Gastrocnemius medialis (tissue), 4 donors: ENCODE results near the gene TAS2R42. TPM values are rescaled to one million over a fixed set of nuclear protein-coding genes. Genes with fewer than 3 reads are reported as not detected.

Experiments
- ATAC-seq, 2 donors: fragments of 150-250 bp; one replicate each; pipeline ENCODE4 v1.9.1; 2016
- DNase-seq, 2 donors: peaks; one replicate each; pipeline ENCODE4 v3.0.0-alpha.2; 2019
- H3K27ac ChIP-seq, 4 donors: fragments of 200-600 bp; sonication (generic); 1 replicate in 1 of 4; 2 replicates in 3 of 4; pipeline ENCODE4 v1.5.1; 2016 to 2018; ENCODE audit warnings: mild to moderate bottlenecking in 2 of 4, moderate library complexity in 1 of 4
- H3K27me3 ChIP-seq, 3 donors: fragments of 200-600 bp; sonication (generic) in 2 of 3; 1 replicate in 1 of 3; 2 replicates in 2 of 3; pipeline versions ENCODE4 v1.5.1 to v1.6.0; 2016 to 2019; ENCODE audit warnings: mild to moderate bottlenecking in 1 of 3, moderate library complexity in 1 of 3
- H3K36me3 ChIP-seq, 2 donors: fragments of 200-600 bp; sonication (generic) in 1 of 2; one replicate each; pipeline ENCODE4 v1.5.1; 2017 to 2018
- H3K4me1 ChIP-seq, 2 donors: fragments of 200-600 bp; sonication (generic) in 1 of 2; one replicate each; pipeline ENCODE4 v1.5.1; 2016 to 2017; ENCODE audit warnings: mild to moderate bottlenecking in 2 of 2
- H3K4me3 ChIP-seq, 4 donors: fragments of 200-600 bp; sonication (generic) in 3 of 4; 1 replicate in 1 of 4; 2 replicates in 3 of 4; pipeline ENCODE4 v1.5.1; 2016 to 2019; ENCODE audit warnings: mild to moderate bottlenecking in 2 of 4
- H3K9me3 ChIP-seq, 3 donors: fragments of 200-600 bp; sonication (generic) in 2 of 3; 1 replicate in 1 of 3; 2 replicates in 2 of 3; pipeline ENCODE4 v1.5.1; 2016 to 2019
- CTCF ChIP-seq, 5 experiments: fragments of 450-650 bp in 3 of 5; fragments of 200-600 bp in 2 of 5; sonication (generic) in 2 of 5; IDR thresholded peaks in 4 of 5; conservative IDR thresholded peaks in 1 of 5; 1 replicate in 4 of 5; 2 replicates in 1 of 5; pipeline ENCODE4 v1.5.1; 2016 to 2019; ENCODE audit warnings: antibody characterized with exemption in 5 of 5, mild to moderate bottlenecking in 3 of 5, moderate library complexity in 3 of 5
- POLR2A ChIP-seq, 2 donors: fragments of 450-650 bp; IDR thresholded peaks; one replicate each; pipeline ENCODE4 v1.6.1; 2017; ENCODE audit warnings: antibody characterized with exemption in 2 of 2, mild to moderate bottlenecking in 2 of 2, moderate library complexity in 2 of 2
- in situ Hi-C, 4 donors: fragments of 200-750 bp; cut with MboI; loops; one replicate each; pipeline versions ENCODE4 v1.15.0 to v1.8.0; 2017; ENCODE audit warnings: low sequenced_read_pairs in 4 of 4
- intact Hi-C: fragments of 100-400 bp; cut with DNase I; formaldehyde crosslinking; loops from one replicate; pipeline ENCODE4 v1.15.1; 2023; ENCODE audit warnings: low total_unique reads
- total RNA-seq, 4 donors: library from RNA; depleted of rRNA; stranded (reverse); fragments of >200 nt; gene quantifications; one replicate each; pipeline versions ENCODE4 v1.1.0 to v1.2.3, GENCODE V29; 2016

The TAS2R42 gene
- total RNA-seq, 4 donors from 2014 or later = not detected

GRCh38 chr12:11178250-11178649 is 8.5 kb downstream of the TAS2R42 start:
- no peak overlapping the region for H3K4me3 ChIP-seq
- in situ Hi-C loops = loop anchor here in 1 of 4 donors (25.0 kb wide), 1 partner anchor 566 kb away; the partner anchor contains the start of gene MAGOHB

GRCh38 chr12:11174022-11174421 is 12.7 kb downstream of the TAS2R42 start:
- ATAC-seq (no peak), DNase-seq (no peak)
- H3K27me3 ChIP-seq = peaks cover 0 to 2% (median 0%) of the 10 kb centered on the region in 3 donors
- no peaks in the 10 kb centered on the region for H3K9me3 ChIP-seq
- intact Hi-C loops (loop anchor here (10.0 kb wide), 1 partner anchor 481 kb away; no protein-coding TSS in a partner anchor), in situ Hi-C loops (no loop called here)
- no peak overlapping the region for H3K27ac ChIP-seq
- H3K4me3 ChIP-seq = no peak overlapping the region
- no peak for TF ChIP-seq POLR2A (IDR thresholded peaks at IDR 0.05)
- no peak for TF ChIP-seq CTCF (IDR thresholded peaks at IDR 0.05 in 4 of 5, conservative IDR thresholded peaks at IDR 0.05 in 1 of 5)
- H3K4me1 ChIP-seq = peaks cover 27 to 28% of the 10 kb centered on the region in 2 donors
- H3K36me3 ChIP-seq = no peaks in the 10 kb centered on the region

More at GRCh38 chr12:11178250-11178649, 8.5 kb downstream of the TAS2R42 start:
- Histone ChIP-seq H3K36me3 (no peaks in the 10 kb centered on the region), H3K27ac (no peak overlapping the region), H3K4me1 (no peaks in the 10 kb centered on the region), H3K9me3 (no peaks in the 10 kb centered on the region), H3K27me3 (no peaks in the 10 kb centered on the region)
- intact Hi-C loops = loop anchor here (10.0 kb wide), 1 partner anchor 477 kb away; no protein-coding TSS in a partner anchor
- DNase-seq = no peak
- ATAC-seq = no peak
- no peak for TF ChIP-seq CTCF (IDR thresholded peaks at IDR 0.05 in 4 of 5, conservative IDR thresholded peaks at IDR 0.05 in 1 of 5)
- TF ChIP-seq POLR2A (IDR thresholded peaks at IDR 0.05) = no peak

GRCh38 chr12:11171969-11172675 is 14.6 kb downstream of the TAS2R42 start:
- Histone ChIP-seq H3K27ac (peak overlapping the region; percentile 92 to 97 (median 96)), H3K9me3 (no peaks in the 10 kb centered on the region), H3K27me3 (peaks cover 0 to 2% (median 0%) of the 10 kb centered on the region in 3 donors), H3K36me3 (no peaks in the 10 kb centered on the region), H3K4me3 (peak overlapping the region; percentile 80 to 90 (median 82)), H3K4me1 (peaks cover 34 to 36% of the 10 kb centered on the region in 2 donors)
- no peak for TF ChIP-seq POLR2A (IDR thresholded peaks at IDR 0.05)
- no peak for TF ChIP-seq CTCF (IDR thresholded peaks at IDR 0.05 in 4 of 5, conservative IDR thresholded peaks at IDR 0.05 in 1 of 5)
- in situ Hi-C loops = no loop called here
- ATAC-seq (no peak), DNase-seq (no peak)
- intact Hi-C loops = loop anchor here (1.0 to 10.0 kb wide), 2 partner anchors 483 to 560 kb away; no protein-coding TSS in a partner anchor

- peak; percentile 97 to 98 for ATAC-seq
- Histone ChIP-seq H3K4me3 (peak within 1 kb of the TSS; percentile 80 to 90 (median 82)), H3K9me3 (no peaks in the 10 kb centered on the region), H3K27me3 (peaks cover 0 to 2% (median 0%) of the 10 kb centered on the region in 3 donors), H3K36me3 (no peaks in the 10 kb centered on the region), H3K4me1 (peaks cover 34 to 44% of the 10 kb centered on the region in 2 donors), H3K27ac (peak within 1 kb of the TSS; percentile 92 to 97 (median 96))
- peak; percentile 89 to 94 for DNase-seq
- intact Hi-C loops = loop anchor here (1.0 to 10.0 kb wide), 2 partner anchors 483 to 559 kb away; no protein-coding TSS in a partner anchor
- in situ Hi-C loops = no loop called here
- peak; percentile 75 to 80 for TF ChIP-seq POLR2A (IDR thresholded peaks at IDR 0.05)
- TF ChIP-seq CTCF (IDR thresholded peaks at IDR 0.05 in 4 of 5, conservative IDR thresholded peaks at IDR 0.05 in 1 of 5) = peak in 1 of 5 experiments; percentile 15
Observed at GRCh38 chr12:11171145-11171968, 15.4 kb downstream of the TAS2R42 start, which contains the start of gene SMIM10L1. Gene SMIM10L1 (plus strand): TSS chr12:11171194. CDS start chr12:11171357, 163 bp downstream.
